ENCODE measurements around the gene RHOG.
"Not testable (repeated sequence)": the region's sequence is repeated elsewhere in the genome, so short reads cannot be mapped to it uniquely, and the experiment has no call there.

Gene RHOG

GRCh38 chr11:3840870-3841425 is at the start of gene RHOG:
Gene RHOG (minus strand): TSS chr11:3840959. CDS start chr11:3828138, 12,821 bp downstream.
- DNase-seq (ENCODE audit: insufficient read length, low spot score) (peak; percentile 75), FAIRE-seq (no peak)

GRCh38 chr11:3890014-3890413 is 49.3 kb upstream of the RHOG start:
- FAIRE-seq (no peak), DNase-seq (ENCODE audit: insufficient read length, low spot score) (no peak)

- FAIRE-seq, result no peak
- no peak for DNase-seq (ENCODE audit: insufficient read length, low spot score)
These were observed 48.1 kb upstream of the RHOG start for GRCh38 chr11:3888876-3889275.

GRCh38 chr11:3886985-3887384 is 46.2 kb upstream of the RHOG start:
- no peak for FAIRE-seq
- DNase-seq (ENCODE audit: insufficient read length, low spot score), result no peak

DNA sequence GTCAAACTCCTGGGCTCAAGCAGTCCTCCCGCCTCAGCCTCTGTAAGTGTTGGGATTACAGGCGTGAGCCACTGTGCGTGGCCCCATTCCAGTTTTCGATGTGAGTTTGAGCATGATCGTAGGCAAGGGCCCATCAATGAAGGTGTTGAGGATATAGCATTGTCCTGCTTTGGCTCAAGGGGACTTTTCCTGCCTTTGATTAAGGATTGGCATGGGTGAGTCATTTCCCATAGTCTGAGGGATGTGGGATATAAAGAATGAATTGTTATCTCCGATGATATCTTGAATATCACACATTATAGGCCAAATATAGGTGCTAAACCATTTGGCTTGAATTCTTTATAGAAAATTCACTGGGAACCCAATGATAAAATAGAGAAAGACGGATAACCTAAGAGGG is 45.1 kb upstream of the RHOG start:
- DNase-seq (ENCODE audit: insufficient read length, low spot score) (no peak), FAIRE-seq (no peak)

DNA sequence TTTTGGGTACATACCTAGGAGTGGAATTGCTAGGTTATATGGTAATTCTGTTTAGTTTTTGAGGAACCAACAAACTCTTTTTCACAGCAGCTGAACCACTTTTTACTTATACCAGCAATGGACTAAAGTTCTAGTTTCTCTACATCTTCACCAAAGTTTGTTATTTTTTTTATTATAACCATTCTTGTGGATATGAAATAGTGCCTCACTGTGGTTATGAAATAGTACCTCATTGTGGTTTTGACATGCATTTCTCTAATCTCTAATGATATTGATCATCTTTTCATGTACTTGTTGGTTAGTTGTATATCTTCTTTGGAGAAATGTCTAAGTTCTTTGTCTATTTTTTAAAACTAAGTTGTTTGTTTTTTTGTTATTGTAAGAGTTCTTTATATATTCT is 41.9 kb upstream of the RHOG start:
- FAIRE-seq (no peak), DNase-seq (ENCODE audit: insufficient read length, low spot score) (no peak)

- no peak for FAIRE-seq
- DNase-seq (ENCODE audit: insufficient read length, low spot score), result no peak
These were observed 40.0 kb upstream of the RHOG start for GRCh38 chr11:3880724-3881123.

GRCh38 chr11:3879967-3880542 is 39.3 kb upstream of the RHOG start:
- DNase-seq (ENCODE audit: insufficient read length, low spot score), result no peak
- no peak for FAIRE-seq

- no peak for FAIRE-seq
- DNase-seq (ENCODE audit: insufficient read length, low spot score), result no peak
These were observed 38.6 kb upstream of the RHOG start for GRCh38 chr11:3879216-3879966.

DNA sequence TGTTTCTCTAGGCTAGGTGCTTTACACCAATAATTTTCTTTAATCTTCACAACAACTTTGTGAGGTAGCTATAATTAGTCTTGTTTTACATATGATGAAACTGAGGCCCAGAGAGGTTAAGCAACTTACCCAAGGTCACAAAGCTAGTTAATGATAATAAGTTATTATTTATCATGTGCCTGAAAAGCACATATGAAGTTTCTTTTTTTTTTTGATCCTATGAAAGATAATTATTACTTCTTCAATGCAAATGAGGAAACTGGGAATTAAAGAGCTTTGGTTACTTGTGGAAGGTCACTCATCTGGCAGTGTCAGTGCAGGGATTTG is 37.5 kb upstream of the RHOG start:
- FAIRE-seq, result no peak

GRCh38 chr11:3877364-3878257 is 36.9 kb upstream of the RHOG start:
- FAIRE-seq (no peak), DNase-seq (ENCODE audit: insufficient read length, low spot score) (no peak)

More for the DNA sequence above, 37.5 kb upstream of the RHOG start:
- DNase-seq (ENCODE audit: insufficient read length, low spot score), result no peak

DNA sequence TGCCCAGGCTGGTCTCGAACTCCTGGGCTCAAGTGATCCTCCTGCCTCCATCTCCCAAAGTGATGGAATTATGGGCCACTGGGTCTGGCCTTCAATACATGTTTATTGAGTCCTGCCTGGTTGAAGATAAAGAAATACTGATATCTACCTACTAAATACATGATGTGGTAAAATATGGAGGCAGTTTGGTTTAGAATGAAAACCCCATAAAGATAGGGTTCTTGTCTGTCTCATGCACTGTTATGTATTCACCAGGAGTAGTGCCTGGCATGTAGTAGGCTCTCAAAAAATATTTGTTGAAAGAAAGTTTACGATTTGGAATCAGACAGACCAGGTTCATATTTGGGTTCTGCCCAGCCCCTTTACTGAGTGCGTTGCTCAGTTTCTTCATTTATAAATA is 35.9 kb upstream of the RHOG start:
- no peak for FAIRE-seq

DNA sequence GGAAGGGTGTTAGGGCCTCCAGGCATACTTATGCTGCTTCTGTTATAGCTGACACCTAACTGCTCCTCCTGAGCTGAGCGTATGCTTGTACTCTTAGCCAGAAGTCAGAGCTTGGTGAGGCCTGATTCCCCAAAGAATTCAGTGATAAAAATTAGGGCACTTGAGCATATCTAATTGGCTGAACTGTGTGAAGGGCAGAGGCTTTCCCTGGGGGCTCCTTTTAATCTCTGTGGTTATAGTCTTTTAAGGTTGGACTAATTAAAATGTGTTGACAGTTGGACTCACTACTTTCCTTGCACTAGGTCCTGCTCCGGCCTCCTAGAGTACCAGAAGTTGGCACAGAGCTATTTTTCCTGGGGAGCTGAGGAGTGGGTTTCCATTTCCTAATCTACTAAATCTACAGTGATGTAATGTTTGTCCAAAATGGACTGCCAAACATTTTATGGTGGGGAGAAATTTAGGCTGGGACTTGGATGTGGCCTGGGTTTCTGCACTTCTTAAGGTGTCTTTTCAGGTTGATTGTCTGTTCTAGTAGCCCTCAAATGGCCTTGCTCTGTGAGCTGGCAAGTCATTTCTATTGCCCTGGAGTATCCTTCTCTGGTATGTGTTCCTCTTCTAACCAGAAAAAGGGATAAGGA is 33.1 kb upstream of the RHOG start:
- no peak for FAIRE-seq

More for the DNA sequence above, 35.9 kb upstream of the RHOG start:
- DNase-seq (ENCODE audit: insufficient read length, low spot score), result no peak

DNA sequence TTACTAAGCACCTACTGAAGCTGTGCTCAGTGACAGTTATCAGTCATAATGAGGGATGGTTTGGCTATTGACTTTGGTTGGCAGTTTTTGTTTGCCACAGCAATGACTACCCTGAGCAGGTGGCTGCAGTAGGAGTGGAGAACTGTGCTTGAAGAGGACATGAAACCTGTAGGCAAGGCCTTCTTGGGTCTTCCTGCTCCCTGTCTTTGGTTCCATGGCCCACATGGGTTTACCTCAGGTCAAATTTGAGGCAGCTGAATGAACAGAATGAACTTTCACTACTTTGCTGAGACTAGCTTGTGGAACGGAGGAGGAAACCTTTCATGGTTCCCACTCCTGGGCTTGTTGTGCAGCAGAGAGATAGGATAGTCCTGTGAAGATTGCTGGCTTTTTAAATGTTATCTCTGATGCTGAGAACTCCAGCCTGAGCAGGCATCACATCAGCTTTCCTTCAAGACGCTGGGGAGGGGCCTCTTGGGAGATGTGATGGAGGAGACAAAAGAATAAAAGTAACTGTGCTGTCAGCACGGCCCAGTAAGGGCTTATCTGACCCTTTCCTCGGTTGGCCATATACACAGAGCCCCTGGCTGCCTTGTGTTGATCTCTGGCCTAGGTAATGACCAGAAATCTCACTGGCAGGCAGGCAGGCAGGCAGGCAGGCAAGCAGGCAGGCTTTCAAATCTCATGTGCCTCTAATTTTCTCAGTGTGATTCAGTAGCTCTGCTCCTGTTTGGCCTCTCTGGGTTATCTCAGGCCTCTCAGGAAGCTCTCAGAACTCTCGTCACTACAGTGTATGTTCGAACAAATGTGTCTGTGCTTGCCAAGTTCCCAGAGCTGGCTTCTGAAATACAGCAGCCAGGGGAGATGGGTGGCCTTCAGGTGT is 26.7 kb upstream of the RHOG start:
- DNase-seq (ENCODE audit: insufficient read length, low spot score), result no peak
- FAIRE-seq, result no peak

More for the DNA sequence above, 33.1 kb upstream of the RHOG start:
- no peak for DNase-seq (ENCODE audit: insufficient read length, low spot score)

DNA sequence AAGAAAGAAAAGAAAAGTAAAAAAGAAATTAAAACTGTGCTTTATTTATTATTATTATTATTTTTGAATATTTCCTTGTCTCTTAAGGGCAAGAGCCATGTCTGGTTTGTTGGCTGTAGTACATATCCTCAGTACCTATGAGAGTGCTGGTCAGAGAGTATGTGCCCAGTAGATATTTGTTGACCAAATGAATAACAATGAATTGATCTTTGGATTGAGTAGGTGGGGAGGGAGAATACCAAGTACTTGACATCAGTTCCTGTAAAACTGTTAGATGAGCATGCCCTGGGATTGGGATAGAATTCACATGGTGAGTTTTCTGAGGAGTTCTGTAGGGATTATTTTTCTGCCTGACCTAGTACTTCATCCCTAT is 26.1 kb upstream of the RHOG start:
- FAIRE-seq (no peak), DNase-seq (ENCODE audit: insufficient read length, low spot score) (no peak)

- no peak for DNase-seq (ENCODE audit: insufficient read length, low spot score)
- FAIRE-seq, result no peak
These were observed 25.4 kb upstream of the RHOG start for GRCh38 chr11:3866206-3866605.

DNA sequence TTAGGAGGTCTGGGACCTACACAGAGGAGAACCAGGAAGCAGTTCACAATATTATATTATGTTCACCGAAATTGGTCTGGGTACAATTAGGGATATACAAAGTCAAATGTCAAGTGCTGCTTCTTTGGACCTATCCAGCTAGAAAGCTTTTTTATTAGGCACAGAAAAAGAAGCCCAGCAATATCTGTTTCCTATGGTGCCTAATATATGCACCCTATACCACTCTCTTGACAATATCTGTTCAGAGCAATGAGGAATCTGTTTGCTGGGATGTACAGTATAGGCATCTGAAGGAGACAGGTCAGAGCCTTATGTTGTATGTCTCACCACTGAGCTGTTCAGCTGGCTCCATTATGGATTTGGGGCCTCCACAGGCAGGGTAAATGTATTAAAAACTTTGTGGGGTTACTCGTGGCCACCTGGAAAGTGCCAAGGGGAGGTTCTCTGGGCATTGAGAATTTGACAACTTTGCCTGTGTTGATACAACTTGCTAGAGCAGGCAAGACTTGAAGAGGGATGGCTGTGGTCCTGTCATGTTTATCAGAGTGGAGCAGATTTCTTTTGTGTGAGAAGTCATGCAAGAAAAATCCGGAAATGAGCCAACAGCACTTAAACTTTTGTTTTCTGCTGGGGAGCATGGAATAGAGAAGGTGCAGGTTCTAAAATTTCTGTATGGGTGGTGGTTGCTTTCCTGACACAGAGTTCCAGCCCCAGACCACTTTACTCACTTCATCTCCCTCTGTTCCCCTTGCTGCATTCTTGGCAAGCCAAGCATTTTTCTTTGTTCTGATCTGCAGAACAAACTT is 24.8 kb upstream of the RHOG start:
- DNase-seq (ENCODE audit: insufficient read length, low spot score), result no peak
- no peak for FAIRE-seq

DNA sequence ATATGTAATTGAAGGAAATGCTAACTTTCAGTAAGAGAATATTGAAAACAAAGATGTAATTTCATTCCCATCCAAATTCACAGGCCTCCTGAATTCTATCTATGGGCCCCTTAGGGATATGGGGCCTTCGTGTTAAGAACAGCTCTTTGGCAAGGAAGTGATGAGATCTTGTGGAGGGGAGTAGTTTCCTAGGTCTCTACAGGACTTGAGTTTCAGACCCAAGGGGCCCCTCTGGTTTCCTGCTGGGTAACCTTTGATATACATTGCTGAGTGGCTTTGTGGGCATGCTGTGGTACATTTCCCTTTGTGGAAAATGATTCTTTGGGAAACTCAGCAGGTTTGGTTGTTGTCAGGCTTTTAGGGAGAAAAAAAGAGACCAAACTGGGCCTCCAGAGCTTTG is 20.9 kb upstream of the RHOG start:
- DNase-seq (ENCODE audit: insufficient read length, low spot score), result no peak
- FAIRE-seq, result no peak

DNA sequence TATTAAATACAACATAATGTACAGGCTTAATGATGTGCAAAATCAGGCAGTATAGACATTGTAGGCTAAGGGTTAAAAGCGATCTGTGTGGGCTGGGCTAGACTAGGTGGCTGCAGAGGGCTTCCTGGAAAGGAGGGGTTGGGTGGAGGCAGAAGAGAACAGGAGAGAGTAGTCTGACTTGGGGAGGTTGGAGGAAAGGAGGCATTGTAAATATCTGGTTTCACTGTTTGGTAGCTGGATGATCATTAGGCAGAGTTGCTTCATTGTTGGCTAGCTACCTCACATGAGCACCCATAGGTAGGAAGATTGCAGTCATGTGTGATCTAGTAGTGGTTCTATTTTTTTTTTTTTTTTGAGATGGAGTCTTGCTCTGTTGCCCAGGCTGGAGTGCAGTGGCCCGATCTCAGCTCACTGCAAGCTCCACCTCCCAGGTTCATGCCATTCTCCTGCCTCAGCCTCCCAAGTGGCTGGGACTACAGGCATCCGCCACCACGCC is 20.2 kb upstream of the RHOG start:
- FAIRE-seq; DNase-seq (ENCODE audit: insufficient read length, low spot score): not testable (repeated sequence)

Data from HTR-8/SVneo (cell line).